GM21515 (cell line): Measurements from ENCODE around the gene TP53TG3C.
"Not testable (repeated sequence)": the region's sequence is repeated elsewhere in the genome, so short reads cannot be mapped to it uniquely, and the experiment has no call there.

Source experiments
- ATAC-seq: cut with Tn5 transposase; IDR thresholded peaks from one replicate; pipeline ENCODE4 v1.9.1; 2021; ENCODE audit not compliant: unreplicated experiment

TP53TG3C gene

GRCh38 chr16:33193926-33194325 lies at the start of gene TP53TG3C:
TSS of gene TP53TG3C (plus strand) at chr16:33194226. CDS start at chr16:33194294, 68 bp downstream.
- ATAC-seq: not testable (repeated sequence)
